HCT116 (cell line): ENCODE results near the gene EYA2. TPM values are rescaled to one million over a fixed set of nuclear protein-coding genes. Genes with fewer than 3 reads are reported as not detected.

Source experiments
- ATAC-seq: fragments of 200-7000 bp; cut with Tn5 transposase; 2 replicates; pipeline ENCODE4 v1.9.1; 2020; ENCODE audit warnings: mild to moderate bottlenecking, moderate library complexity
- BruUV-seq: library from RNA; stranded (reverse); fragments of 400-500 nt; replicated peaks from 2 replicates; lab custom pipeline; 2021; lab: Mats Ljungman, UMichigan
- CTCF ChIA-PET: fragments of 300-600 bp; sonication (Branson Sonifier 250); formaldehyde crosslinking; loops from one replicate; lab custom pipeline; 2021; ENCODE audit warnings: antibody characterized with exemption; lab: Charles Lee
- POLR2A ChIA-PET: fragments of 300-600, 350-600 bp; sonication (Branson Sonifier 250); formaldehyde crosslinking; loops from one replicate; lab custom pipeline; 2021; ENCODE audit warnings: antibody characterized with exemption; lab: Charles Lee
- RAD21 ChIA-PET, 2 experiments: fragments of 300-600 bp; sonication (Branson Sonifier 250); formaldehyde crosslinking; loops; one replicate each; lab custom pipeline; 2023; ENCODE audit warnings: low total read pairs in 2 of 2; ENCODE audit not compliant: uncharacterized antibody in 2 of 2, unreplicated experiment in 2 of 2, low non-redundant PET in 1 of 2; lab: Charles Lee
- DNase-seq: peaks from one replicate; pipeline ENCODE4 v3.0.0-alpha.2; 2010; ENCODE audit warnings: low read depth, low spot score
- H2AFZ ChIP-seq: fragments of 200-600 bp; shearing (Covaris generic), sonication (generic); 2 replicates; pipeline ENCODE4 v1.6.1; 2017; ENCODE audit warnings: low read depth, mixed run types, mixed read lengths, antibody characterized with exemption, low read length; ENCODE audit not compliant: poor library complexity, severe bottlenecking
- H3K27ac ChIP-seq: 2 replicates; pipeline ENCODE4 v1.5.1; 2012; ENCODE audit warnings: low read depth, low read length
- H3K27me3 ChIP-seq: fragments of 200-600 bp; sonication (generic); 2 replicates; pipeline ENCODE4 v1.6.1; 2016; ENCODE audit warnings: mixed run types, low read length, mixed read lengths; ENCODE audit not compliant: insufficient read depth
- H3K36me3 ChIP-seq, 2 experiments: fragments of 200-500 bp in 1 of 2; fragments of 200-600 bp in 1 of 2; sonication (Bioruptor generic) in 1 of 2; sonication (generic) in 1 of 2; 2 replicates each; pipeline versions ENCODE4 v1.5.1 to v1.6.1; 2014 to 2016; ENCODE audit warnings: low read length in 2 of 2, inconsistent platforms in 1 of 2, mixed read lengths in 1 of 2, mixed run types in 1 of 2; ENCODE audit not compliant: insufficient read depth in 2 of 2, control insufficient read depth in 1 of 2
- H3K4me1 ChIP-seq, 2 experiments: fragments of 200-600 bp in 1 of 2; sonication (generic) in 1 of 2; 2 replicates each; pipeline versions ENCODE4 v1.5.1 to v1.6.1; 2012 to 2017; ENCODE audit warnings: low read length in 2 of 2, inconsistent platforms in 1 of 2, mild to moderate bottlenecking in 1 of 2, mixed read lengths in 1 of 2, mixed run types in 1 of 2, moderate library complexity in 1 of 2; ENCODE audit not compliant: insufficient read depth in 2 of 2, control insufficient read depth in 1 of 2
- H3K4me2 ChIP-seq: fragments of 200-600 bp; sonication (generic); 2 replicates; pipeline ENCODE4 v1.6.1; 2017; ENCODE audit warnings: mixed run types, low read length, mixed read lengths
- H3K4me3 ChIP-seq, 2 experiments: fragments of 200-600 bp in 1 of 2; sonication (generic) in 1 of 2; replicated peaks in 1 of 2; 2 replicates each; pipeline ENCODE4 v1.5.1; 2011 to 2016; ENCODE audit warnings: low read length in 2 of 2, control low read depth in 1 of 2, low read depth in 1 of 2, mild to moderate bottlenecking in 1 of 2, mixed read lengths in 1 of 2, mixed run types in 1 of 2
- H3K79me2 ChIP-seq: fragments of 200-600 bp; sonication (generic); 2 replicates; pipeline ENCODE4 v1.6.1; 2017; ENCODE audit warnings: mild to moderate bottlenecking, mixed run types, low read length, moderate library complexity, mixed read lengths; ENCODE audit not compliant: insufficient read depth
- H3K9ac ChIP-seq: fragments of 200-600 bp; sonication (generic); 2 replicates; pipeline ENCODE4 v1.6.1; 2016; ENCODE audit warnings: low read length, mixed read lengths
- H3K9me2 ChIP-seq: fragments of 200-600 bp; sonication (generic), shearing (Covaris generic); 2 replicates; pipeline ENCODE4 v1.6.1; 2017; ENCODE audit warnings: mixed run types, mild to moderate bottlenecking, moderate library complexity; ENCODE audit not compliant: insufficient read depth
- H3K9me3 ChIP-seq, 2 experiments: fragments of 200-500 bp in 1 of 2; fragments of 200-600 bp in 1 of 2; sonication (Bioruptor generic) in 1 of 2; sonication (generic) in 1 of 2; 2 replicates each; pipeline ENCODE4 v1.6.1; 2014 to 2017; ENCODE audit warnings: low read length in 2 of 2, mixed read lengths in 2 of 2, inconsistent platforms in 1 of 2, low read depth in 1 of 2, mild to moderate bottlenecking in 1 of 2, mixed run types in 1 of 2, moderate library complexity in 1 of 2; ENCODE audit not compliant: control insufficient read depth in 1 of 2, insufficient read depth in 1 of 2
- H4K20me1 ChIP-seq: fragments of 200-600 bp; sonication (generic), shearing (Covaris generic); 2 replicates; pipeline ENCODE4 v1.6.1; 2017; ENCODE audit warnings: mixed run types, mild to moderate bottlenecking, moderate library complexity; ENCODE audit not compliant: insufficient read depth
- ATF3 ChIP-seq: IDR thresholded peaks from 2 replicates; pipeline ENCODE4 v1.6.1; 2012
- CBX3 ChIP-seq: IDR thresholded peaks from 2 replicates; pipeline ENCODE4 v1.6.1; 2012; ENCODE audit warnings: low read depth
- ELF1 ChIP-seq: IDR thresholded peaks from 2 replicates; pipeline ENCODE4 v1.6.1; 2012; ENCODE audit warnings: low read depth, borderline replicate concordance
- EZH2 ChIP-seq: fragments of 200-600 bp; sonication (generic); IDR thresholded peaks from 2 replicates; pipeline ENCODE4 v1.6.1; 2017; ENCODE audit warnings: antibody characterized with exemption, mixed run types
- EZH2phosphoT487 ChIP-seq: fragments of 200-600 bp; IDR thresholded peaks from 2 replicates; pipeline ENCODE4 v1.6.1; 2018; ENCODE audit warnings: antibody characterized with exemption, borderline replicate concordance
- FOSL1 ChIP-seq: IDR thresholded peaks from 2 replicates; pipeline ENCODE4 v1.6.1; 2012; ENCODE audit warnings: low read depth
- MAX ChIP-seq: IDR thresholded peaks from 2 replicates; pipeline ENCODE4 v1.6.1; 2012
- POLR2AphosphoS5 ChIP-seq: IDR thresholded peaks from 2 replicates; pipeline ENCODE4 v1.6.1; 2011; ENCODE audit warnings: mild to moderate bottlenecking, low read depth, low read length, moderate library complexity
- SIN3A ChIP-seq: IDR thresholded peaks from 2 replicates; pipeline ENCODE4 v1.6.1; 2012; ENCODE audit warnings: low read depth
- SP1 ChIP-seq: IDR thresholded peaks from 2 replicates; pipeline ENCODE4 v1.6.1; 2012; ENCODE audit warnings: low read depth
- SRF ChIP-seq: IDR thresholded peaks from 2 replicates; pipeline ENCODE4 v1.6.1; 2012; ENCODE audit warnings: low read depth
- YY1 ChIP-seq: IDR thresholded peaks from 2 replicates; pipeline ENCODE4 v1.6.1; 2011; ENCODE audit warnings: low read length, low read depth, moderate library complexity, mild to moderate bottlenecking; ENCODE audit not compliant: insufficient replicate concordance; ENCODE audit errors: extremely low read depth
- ZNF274 ChIP-seq: fragments of 200-500 bp; sonication (Bioruptor generic); IDR thresholded peaks from 2 replicates; pipeline ENCODE4 v1.6.1; 2014; ENCODE audit warnings: mild to moderate bottlenecking, low read depth, low read length, inconsistent platforms
- intact Hi-C: fragments of 100-400 bp; cut with micrococcal nuclease; formaldehyde crosslinking; loops from 2 replicates; pipeline ENCODE4 v1.10.0; 2022
- total RNA-seq: library from RNA; stranded (reverse); gene quantifications from one replicate; pipeline ENCODE4 v1.2.1, GENCODE V29; 2021; ENCODE audit not compliant: unreplicated experiment

The EYA2 gene
- total RNA-seq, 1 experiment from 2014 or later: not detected

GRCh38 chr20:46955601-46956556 lies 61.2 kb downstream of the EYA2 start:
- Histone ChIP-seq H3K4me3 (no peak overlapping the region), H3K4me2 (no peak overlapping the region), H3K36me3 (no peaks in the 10 kb centered on the region), H3K27ac (no peak overlapping the region), H3K9ac (no peak overlapping the region), H3K4me1 (peaks cover 3 to 13% of the 10 kb centered on the region in 2 experiments; a peak in 2 of 4 replicates), H4K20me1 (no peaks in the 10 kb centered on the region), H3K27me3 (peaks cover 3% of the 10 kb centered on the region; the same call in 1 of the 2 replicates), H2AFZ (no peak overlapping the region), H3K9me2 (no peaks in the 10 kb centered on the region), H3K9me3 (no peaks in the 10 kb centered on the region), H3K79me2 (no peaks in the 10 kb centered on the region)
- TF ChIP-seq EZH2 (no peak), FOSL1 (no peak), POLR2AphosphoS5 (no peak), SRF (no peak), ELF1 (no peak), ATF3 (no peak), CBX3 (no peak), YY1 (no peak), MAX (no peak), SIN3A (no peak), SP1 (no peak), ZNF274 (no peak), EZH2phosphoT487 (no peak)
- ChIA-PET POLR2A (no interaction called here), CTCF (no interaction called here), RAD21 (no interaction called here)
- intact Hi-C loops: no loop called here
- DNase-seq (no peak), ATAC-seq (no peak)
- no TSS peak for BruUV-seq
